ENCODE measurements around the gene KYNU. TPM values are rescaled to one million over a fixed set of nuclear protein-coding genes. Genes with fewer than 3 reads are reported as not detected.

The KYNU gene
- total and polyA plus RNA-seq, 8 donors, result 0.12 to 2.6 (median 0.53) TPM

DNA sequence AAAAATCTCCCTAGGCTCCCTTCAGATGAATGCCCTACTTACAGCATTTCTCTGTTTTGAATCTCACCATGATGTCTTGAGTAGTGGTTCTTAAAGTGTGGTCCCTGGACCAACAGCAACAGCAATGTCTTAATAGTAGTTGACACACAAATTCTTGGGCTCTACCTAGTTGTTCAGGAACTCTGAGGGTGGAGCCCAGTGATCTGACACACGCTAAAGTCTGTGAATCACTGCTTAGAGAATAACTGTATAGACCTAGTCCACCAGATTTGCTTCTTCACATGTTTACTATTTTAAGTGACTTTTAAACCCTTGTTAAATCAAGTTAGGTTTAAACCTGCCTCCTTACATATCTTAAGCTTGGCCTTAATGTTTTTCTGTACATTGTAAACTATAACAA lies 204.2 kb downstream of the KYNU start:
- WGBS, 2 donors, result 54 to 69% methylated on average over 1 of the region's 1 CpG
- Histone ChIP-seq H3K36me3 (no peaks in the 10 kb centered on the region), H3K27me3 (no peaks in the 10 kb centered on the region), H3K4me3 (no peak overlapping the region), H3K4me1 (no peaks in the 10 kb centered on the region), H3K9me3 (no peaks in the 10 kb centered on the region), H3K27ac (no peak overlapping the region)
- FAIRE-seq, result no peak
- intact Hi-C loops (cut with DNase I), result no loop called here
- ATAC-seq, result no peak
- DNase-seq, result no peak
- TF ChIP-seq CTCF (IDR thresholded peaks at IDR 0.05), result no peak

DNA sequence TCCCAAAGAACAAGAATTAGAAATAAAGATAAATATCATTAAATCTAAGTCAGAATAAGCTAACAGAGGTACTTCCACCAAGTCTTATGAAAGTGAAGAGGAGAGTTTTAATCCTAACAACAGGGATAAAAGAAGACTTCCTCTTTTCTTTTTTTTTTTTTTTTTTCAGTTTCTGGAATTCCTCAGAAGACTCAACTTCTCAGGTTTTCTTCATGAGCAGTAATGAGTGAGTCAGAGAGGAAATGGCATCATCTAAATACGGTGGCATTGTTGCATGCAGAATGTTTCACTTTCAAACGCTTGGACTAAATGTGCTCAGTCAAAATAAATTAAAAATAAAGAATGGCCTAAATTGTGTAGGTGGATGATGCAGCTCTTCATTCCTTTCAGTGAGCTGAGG lies 206.2 kb downstream of the KYNU start:
- Histone ChIP-seq H3K9me3 (no peaks in the 10 kb centered on the region), H3K36me3 (no peaks in the 10 kb centered on the region), H3K27ac (no peak overlapping the region), H3K4me3 (no peak overlapping the region), H3K4me1 (no peaks in the 10 kb centered on the region), H3K27me3 (no peaks in the 10 kb centered on the region)
- no peak for TF ChIP-seq CTCF (IDR thresholded peaks at IDR 0.05)
- 65 to 80% methylated on average over 2 of the region's 2 CpGs for WGBS, 2 donors
- DNase-seq, result no peak
- intact Hi-C loops (cut with DNase I), result no loop called here
- no peak for FAIRE-seq
- ATAC-seq, result peak in 1 of 4 donors; percentile 66

- Histone ChIP-seq H3K27me3 (no peaks in the 10 kb centered on the region), H3K27ac (no peak overlapping the region), H3K4me1 (no peaks in the 10 kb centered on the region), H3K9me3 (no peaks in the 10 kb centered on the region), H3K4me3 (no peak overlapping the region), H3K36me3 (no peaks in the 10 kb centered on the region)
- ATAC-seq (no peak), DNase-seq (no peak), FAIRE-seq (no peak)
- no peak for TF ChIP-seq CTCF (IDR thresholded peaks at IDR 0.05)
- WGBS, 2 donors, result 80 to 84% methylated on average over 2 of the region's 2 CpGs
- intact Hi-C loops (cut with DNase I), result no loop called here
Observed at GRCh38 chr2:143084462-143084861, 207.0 kb downstream of the KYNU start.

- DNase-seq (no peak), ATAC-seq (no peak), FAIRE-seq (no peak)
- H3K27me3 ChIP-seq, result no peaks in the 10 kb centered on the region
- no peaks in the 10 kb centered on the region for H3K36me3 ChIP-seq
- no peak overlapping the region for H3K27ac ChIP-seq
- no peaks in the 10 kb centered on the region for H3K4me1 ChIP-seq
- TF ChIP-seq CTCF (IDR thresholded peaks at IDR 0.05), result no peak
- intact Hi-C loops (cut with DNase I), result no loop called here
- no peaks in the 10 kb centered on the region for H3K9me3 ChIP-seq
- H3K4me3 ChIP-seq, result no peak overlapping the region
- 67 to 73% methylated on average over 1 of the region's 1 CpG for WGBS, 2 donors
Observed at GRCh38 chr2:143085125-143085784, 207.8 kb downstream of the KYNU start.

GRCh38 chr2:143087033-143087432 lies 209.6 kb downstream of the KYNU start:
- FAIRE-seq (no peak), ATAC-seq (no peak), DNase-seq (no peak)
- H3K27ac ChIP-seq, result no peak overlapping the region
- intact Hi-C loops (cut with DNase I), result no loop called here
- WGBS, 2 donors, result 24 to 45% methylated on average over 1 of the region's 1 CpG
- no peaks in the 10 kb centered on the region for H3K27me3 ChIP-seq
- H3K9me3 ChIP-seq, result no peaks in the 10 kb centered on the region
- H3K4me1 ChIP-seq, result no peaks in the 10 kb centered on the region
- TF ChIP-seq CTCF (IDR thresholded peaks at IDR 0.05), result no peak
- H3K36me3 ChIP-seq, result no peaks in the 10 kb centered on the region
- no peak overlapping the region for H3K4me3 ChIP-seq
